Tibial nerve (tissue), 3 donors: ENCODE data around the gene CHMP1A.

Experiments used
- POLR2A ChIP-seq, 2 donors: fragments of 450-650 bp; IDR thresholded peaks; one replicate each; pipeline ENCODE4 v1.6.1; 2017; ENCODE audit warnings: antibody characterized with exemption in 2 of 2, mild to moderate bottlenecking in 2 of 2, moderate library complexity in 2 of 2
- TF ChIP-seq, protein P1 (sequence below), 5 experiments: fragments of 200-600 bp in 3 of 5; fragments of 450-650 bp in 2 of 5; sonication (generic) in 3 of 5; IDR thresholded peaks; one replicate each; pipeline ENCODE4 v1.5.1; 2016 to 2019; ENCODE audit warnings: antibody characterized with exemption in 5 of 5, mild to moderate bottlenecking in 3 of 5, moderate library complexity in 2 of 5

DNA sequence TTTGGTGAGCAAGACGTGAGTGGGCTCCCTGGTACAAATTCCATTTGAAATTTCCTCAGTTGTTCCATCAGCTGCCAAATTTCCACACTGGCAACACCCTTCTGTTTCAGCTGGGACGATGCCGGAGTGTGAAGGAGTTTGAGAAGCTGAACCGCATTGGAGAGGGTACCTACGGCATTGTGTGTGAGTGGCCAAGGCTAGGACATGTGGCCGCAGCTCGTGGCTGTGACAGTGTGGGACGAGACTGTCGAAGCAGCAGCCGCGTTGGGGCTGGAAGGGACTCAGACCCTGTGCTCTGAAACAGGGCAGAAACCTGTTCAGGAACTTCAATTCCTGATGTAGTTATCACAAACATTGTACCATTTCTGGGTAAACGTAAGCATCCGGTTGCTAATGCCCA lies 31.6 kb upstream of the CHMP1A start:
- TF ChIP-seq, protein P1, sequence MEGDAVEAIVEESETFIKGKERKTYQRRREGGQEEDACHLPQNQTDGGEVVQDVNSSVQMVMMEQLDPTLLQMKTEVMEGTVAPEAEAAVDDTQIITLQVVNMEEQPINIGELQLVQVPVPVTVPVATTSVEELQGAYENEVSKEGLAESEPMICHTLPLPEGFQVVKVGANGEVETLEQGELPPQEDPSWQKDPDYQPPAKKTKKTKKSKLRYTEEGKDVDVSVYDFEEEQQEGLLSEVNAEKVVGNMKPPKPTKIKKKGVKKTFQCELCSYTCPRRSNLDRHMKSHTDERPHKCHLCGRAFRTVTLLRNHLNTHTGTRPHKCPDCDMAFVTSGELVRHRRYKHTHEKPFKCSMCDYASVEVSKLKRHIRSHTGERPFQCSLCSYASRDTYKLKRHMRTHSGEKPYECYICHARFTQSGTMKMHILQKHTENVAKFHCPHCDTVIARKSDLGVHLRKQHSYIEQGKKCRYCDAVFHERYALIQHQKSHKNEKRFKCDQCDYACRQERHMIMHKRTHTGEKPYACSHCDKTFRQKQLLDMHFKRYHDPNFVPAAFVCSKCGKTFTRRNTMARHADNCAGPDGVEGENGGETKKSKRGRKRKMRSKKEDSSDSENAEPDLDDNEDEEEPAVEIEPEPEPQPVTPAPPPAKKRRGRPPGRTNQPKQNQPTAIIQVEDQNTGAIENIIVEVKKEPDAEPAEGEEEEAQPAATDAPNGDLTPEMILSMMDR (IDR thresholded peaks at IDR 0.05), result no peak
- TF ChIP-seq POLR2A (IDR thresholded peaks at IDR 0.05), result no peak
